ENCODE results near the gene UCN2.

- TF ChIP-seq EP300 (IDR thresholded peaks at IDR 0.05; ENCODE audit: borderline replicate concordance in 1 of 2, low read depth in 2 of 2, low read length in 2 of 2) (no peak), CTCF (IDR thresholded peaks at IDR 0.05; ENCODE audit: control extremely low read depth in 1 of 3, insufficient read depth in 1 of 3, low read depth in 1 of 3, low read length in 3 of 3) (no peak)
Observed at GRCh38 chr3:48536785-48537184, 26.8 kb downstream of the UCN2 start.

Measured in H1 (cell line).